GM19239 (cell line): ENCODE measurements around the gene ANAPC1.
"Not testable (repeated sequence)": the region's sequence is repeated elsewhere in the genome, so short reads cannot be mapped to it uniquely, and the experiment has no call there.

Experiments used
- DNase-seq: peaks from one replicate; pipeline ENCODE4 v3.0.0; 2011; ENCODE audit warnings: low spot score; ENCODE audit not compliant: insufficient read length
- FAIRE-seq: peaks from 2 replicates; lab custom pipeline; 2011; peaks lifted over from hg19 to GRCh38; lab: Jason Lieb, UNC

The ANAPC1 gene, protein sequence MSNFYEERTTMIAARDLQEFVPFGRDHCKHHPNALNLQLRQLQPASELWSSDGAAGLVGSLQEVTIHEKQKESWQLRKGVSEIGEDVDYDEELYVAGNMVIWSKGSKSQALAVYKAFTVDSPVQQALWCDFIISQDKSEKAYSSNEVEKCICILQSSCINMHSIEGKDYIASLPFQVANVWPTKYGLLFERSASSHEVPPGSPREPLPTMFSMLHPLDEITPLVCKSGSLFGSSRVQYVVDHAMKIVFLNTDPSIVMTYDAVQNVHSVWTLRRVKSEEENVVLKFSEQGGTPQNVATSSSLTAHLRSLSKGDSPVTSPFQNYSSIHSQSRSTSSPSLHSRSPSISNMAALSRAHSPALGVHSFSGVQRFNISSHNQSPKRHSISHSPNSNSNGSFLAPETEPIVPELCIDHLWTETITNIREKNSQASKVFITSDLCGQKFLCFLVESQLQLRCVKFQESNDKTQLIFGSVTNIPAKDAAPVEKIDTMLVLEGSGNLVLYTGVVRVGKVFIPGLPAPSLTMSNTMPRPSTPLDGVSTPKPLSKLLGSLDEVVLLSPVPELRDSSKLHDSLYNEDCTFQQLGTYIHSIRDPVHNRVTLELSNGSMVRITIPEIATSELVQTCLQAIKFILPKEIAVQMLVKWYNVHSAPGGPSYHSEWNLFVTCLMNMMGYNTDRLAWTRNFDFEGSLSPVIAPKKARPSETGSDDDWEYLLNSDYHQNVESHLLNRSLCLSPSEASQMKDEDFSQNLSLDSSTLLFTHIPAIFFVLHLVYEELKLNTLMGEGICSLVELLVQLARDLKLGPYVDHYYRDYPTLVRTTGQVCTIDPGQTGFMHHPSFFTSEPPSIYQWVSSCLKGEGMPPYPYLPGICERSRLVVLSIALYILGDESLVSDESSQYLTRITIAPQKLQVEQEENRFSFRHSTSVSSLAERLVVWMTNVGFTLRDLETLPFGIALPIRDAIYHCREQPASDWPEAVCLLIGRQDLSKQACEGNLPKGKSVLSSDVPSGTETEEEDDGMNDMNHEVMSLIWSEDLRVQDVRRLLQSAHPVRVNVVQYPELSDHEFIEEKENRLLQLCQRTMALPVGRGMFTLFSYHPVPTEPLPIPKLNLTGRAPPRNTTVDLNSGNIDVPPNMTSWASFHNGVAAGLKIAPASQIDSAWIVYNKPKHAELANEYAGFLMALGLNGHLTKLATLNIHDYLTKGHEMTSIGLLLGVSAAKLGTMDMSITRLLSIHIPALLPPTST (N-terminal part only)

DNA sequence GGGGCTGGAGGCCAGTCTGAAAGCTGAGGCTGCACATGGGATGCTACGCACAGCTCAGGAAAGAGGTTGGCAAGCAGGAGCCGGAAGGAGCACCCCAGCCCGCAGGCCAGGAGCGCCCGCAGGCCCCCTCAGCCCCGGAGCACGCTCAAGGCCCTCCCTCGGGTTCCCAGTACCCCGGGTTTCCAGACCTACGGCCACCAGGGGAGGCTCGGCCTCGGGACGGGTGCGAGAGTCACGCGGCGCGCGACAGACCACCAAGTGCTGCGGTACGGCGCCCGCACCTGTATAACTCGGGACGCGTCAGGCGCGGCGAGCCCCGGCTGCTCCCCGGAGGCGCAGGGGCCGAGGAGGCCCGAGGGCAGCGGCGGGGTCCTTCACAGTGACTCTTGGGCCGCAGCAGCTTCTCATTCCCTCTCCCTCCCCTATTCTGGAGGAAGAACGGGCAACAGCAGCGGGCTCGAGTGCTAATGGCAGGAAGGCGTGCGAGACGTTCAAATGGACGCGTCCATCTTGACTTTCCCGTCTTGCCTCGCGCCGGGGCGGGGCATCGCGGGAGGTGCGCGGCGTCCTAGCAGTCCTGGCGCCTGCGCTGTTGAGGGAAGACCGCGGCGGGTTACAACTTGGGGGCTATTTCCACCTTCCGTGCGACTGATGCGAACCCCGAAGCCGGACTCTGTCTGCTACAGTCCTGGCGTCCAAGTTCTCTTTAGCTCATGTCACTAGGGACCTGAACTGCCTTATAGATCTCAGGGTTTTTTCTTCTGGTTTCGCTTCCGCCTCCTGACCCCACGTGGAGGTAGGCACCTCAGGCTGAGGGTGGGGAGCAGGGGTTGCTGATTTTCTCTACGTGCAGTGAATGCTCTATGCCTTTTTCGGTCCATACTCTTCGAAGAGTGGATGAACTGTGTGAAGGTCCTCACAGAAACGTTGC is at the start of gene ANAPC1:
ANAPC1 (minus strand) TSS at position 533 of the 931 bp plus-strand sequence. CDS start 3,368 bp downstream, outside the sequence.
- FAIRE-seq, result peak; percentile 82
- peak; percentile 61 for DNase-seq

DNA sequence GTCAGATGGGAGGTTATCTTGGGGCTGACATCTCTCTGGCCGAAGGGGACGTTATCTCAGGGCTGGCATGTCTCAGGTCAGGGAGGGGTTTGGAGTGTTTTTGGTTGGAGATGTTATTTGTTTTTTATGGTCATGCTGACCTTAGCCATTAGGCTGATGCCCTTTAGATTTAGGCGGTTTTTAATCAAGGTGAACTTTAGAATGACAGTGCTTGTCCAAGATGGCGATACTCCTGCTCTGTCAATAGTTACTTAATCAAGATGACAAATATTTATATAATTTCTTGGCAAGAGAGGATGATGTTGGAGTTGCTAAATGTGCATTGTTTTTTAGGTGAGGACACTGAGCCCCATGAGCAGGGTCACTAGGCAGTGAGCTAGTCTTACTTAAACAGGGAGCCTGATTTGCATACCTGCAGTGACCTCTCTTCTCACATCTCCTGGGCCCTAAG is 48.9 kb upstream of the ANAPC1 start:
- no peak for DNase-seq
- no peak for FAIRE-seq

DNA sequence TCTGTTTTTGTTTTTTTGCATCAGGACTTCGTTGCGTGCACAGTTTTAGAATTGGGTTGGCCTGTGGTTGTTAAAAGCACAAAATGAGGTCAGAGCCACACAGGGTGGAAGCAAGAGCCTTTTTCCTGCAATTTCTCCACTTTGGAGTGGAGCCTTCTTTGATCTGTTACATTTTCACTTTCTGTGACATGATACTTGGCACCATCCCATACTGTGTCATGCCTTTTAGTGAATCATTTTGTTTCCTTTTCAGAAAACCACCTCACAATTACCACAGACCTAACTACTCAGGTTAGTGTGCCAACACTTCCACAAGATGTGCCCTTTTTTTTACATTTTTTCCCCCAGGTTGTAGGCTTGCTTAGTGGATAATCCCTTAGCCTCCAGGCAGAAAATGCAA is 46.9 kb upstream of the ANAPC1 start:
- DNase-seq, result no peak
- FAIRE-seq, result no peak

DNA sequence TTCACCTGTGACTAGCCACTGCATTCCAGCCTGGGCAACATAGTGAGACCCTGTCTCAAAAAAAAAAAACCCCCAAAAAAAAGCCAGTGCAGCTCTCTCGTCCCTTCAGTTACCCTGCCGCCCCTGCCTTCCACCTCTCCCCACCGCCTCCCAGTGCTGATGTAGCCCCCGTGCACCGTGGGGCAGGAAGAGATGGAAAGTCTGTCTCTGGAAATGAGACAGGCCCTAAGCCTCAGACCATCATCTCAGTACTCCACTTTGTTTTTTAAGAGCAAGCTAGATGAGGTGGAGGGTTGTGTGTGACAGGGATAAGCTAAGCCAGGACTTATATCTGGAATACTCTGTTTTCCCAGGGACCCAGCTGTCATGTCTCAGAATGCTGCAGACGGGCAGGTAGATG is 46.4 kb upstream of the ANAPC1 start:
- DNase-seq, result no peak
- FAIRE-seq, result no peak

DNA sequence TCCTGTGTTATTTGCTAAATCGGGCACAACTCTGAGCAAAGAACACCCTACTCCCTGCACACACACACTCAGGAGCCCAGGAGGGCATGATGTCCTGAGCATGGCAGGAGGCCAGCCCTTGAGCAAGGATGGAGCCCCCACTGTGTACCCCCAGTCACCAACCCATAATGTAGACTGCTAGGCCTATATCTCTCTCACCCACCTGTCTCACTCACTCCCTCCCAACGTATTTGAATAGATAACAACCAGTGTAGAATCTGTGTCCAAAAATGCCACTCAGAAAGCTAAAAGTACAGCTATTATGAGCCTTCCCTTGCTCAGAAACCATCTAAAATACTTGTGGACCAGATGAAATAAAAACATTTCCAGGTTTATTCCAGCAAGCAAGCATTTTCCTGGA is 43.7 kb upstream of the ANAPC1 start:
- FAIRE-seq (no peak), DNase-seq (no peak)

DNA sequence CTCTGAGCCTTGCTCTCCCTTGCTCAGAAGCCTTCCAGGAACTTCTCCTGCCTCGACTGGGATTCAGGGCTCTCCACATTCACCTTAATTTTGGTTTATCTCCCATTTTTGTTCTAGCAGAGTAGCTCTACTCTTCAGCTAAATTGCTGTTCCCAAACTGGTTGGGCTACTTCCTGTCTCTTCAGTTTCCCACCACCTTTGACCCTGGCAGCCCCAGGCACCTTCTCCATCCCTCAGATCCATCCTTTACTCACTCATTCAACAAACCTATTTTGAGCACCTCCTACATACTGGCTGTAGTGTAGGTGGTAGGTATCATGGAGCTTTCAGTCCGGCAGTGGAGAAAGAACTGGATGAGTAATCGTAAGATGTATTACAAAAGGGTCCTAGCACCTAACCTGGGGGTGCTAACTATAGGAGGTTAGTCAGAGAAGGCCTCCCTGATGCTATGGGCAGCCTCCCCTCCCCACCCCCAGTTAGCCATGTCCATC is 40.7 kb upstream of the ANAPC1 start:
- FAIRE-seq (no peak), DNase-seq (no peak)

DNA sequence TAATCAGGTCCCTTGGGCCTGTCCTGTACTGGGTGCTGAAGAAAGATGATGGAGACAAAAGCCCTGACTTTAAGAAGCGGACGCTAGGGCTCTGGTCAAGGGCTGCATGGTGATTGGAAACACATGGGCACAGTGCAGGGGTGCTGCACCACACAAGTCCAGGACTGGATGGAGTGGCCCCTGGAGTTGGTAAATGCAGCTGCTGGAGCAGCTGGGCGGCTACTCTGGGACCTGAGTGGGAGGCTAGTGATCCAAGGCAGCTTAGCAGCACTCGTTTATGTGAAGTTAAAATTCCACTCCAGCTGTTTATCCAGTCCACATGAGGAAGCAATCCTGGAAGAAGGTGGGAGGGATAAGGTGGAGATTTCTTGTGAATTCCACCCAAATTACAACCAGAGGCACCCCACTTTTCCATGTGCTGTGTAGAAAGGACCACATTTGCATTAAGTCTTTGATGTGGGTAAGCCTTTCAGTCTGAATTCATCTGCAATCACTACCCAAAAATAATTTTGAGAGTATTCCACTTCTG is 39.3 kb upstream of the ANAPC1 start:
- DNase-seq (no peak), FAIRE-seq (no peak)

DNA sequence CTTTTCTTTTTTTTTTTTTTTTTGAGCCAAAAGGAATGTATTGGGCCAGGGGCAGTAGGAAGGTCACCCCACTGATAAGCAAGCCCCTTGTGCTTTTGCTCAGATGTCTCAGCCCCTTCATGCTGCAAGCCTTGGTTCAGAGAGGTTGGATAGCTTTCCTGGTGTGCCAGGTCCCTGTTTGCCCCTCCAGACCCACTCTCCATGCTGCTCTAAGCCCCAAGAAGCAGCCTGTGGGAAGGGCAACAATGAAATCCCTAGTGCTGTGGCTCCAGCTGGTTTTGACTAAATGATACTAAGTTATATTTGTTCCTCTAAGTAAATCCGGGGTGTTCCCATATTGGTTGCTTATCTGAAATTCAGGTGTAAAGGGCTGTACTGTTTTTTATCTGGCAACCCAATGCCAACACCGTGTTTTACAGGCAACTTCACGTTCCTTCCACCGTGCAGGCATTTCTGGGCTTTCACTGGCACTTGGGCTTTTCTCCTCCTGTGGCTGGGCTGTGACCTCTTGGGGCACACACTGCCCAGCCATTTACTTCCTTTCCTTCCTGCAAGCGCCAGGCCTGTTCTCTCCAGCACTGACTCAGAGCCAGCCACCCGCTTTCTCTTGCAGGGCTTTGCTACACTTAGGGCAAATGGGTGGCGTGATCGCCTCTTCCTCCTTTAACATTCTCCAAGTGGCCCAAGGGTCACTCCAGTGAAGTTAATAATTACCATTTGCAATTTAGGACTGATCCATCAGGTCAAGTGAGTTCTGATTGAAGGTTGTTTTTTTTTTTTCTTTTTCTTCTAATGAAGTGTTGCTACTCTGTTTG is 36.0 kb upstream of the ANAPC1 start:
- no peak for DNase-seq
- no peak for FAIRE-seq

DNA sequence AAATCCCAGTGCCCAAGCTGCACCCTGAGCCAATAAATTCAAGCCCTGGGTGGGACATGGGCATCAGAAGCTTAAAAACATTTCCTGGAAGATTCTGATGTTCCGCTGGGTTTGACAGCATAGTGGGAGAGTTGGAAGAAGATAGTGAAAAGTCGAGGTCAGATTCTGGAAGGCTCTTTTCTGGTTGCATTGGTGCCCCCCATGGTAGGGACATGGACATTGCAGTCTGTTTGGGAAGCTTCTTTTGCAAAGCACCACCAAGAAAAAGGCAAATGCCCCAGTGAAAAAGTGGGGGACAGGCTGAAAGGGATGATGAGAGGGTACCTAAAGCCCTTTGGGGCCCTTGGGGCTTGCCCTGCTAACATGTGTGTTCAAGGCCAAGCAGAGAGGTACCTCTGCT is 35.4 kb upstream of the ANAPC1 start:
- no peak for FAIRE-seq
- no peak for DNase-seq

DNA sequence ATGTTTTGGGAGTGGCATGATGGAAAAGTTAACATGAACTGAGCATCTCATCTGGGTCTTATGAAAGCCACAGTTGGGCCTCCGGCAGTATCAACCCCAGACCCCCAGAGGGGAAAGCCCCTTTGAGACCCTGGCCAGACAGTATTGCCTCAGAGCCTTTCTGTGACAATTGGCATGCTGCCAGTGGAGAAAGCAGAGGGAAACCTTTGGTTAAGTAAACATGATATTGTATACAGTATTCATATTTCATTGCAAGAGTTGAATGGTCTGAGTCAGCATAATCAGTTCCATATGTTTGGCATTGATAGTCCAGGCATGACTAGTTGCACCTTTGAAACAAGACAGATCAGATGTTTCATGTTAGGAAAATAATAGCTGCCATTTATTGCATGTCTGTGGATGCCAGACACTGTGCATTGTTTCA is 34.4 kb upstream of the ANAPC1 start:
- DNase-seq (no peak), FAIRE-seq (no peak)

DNA sequence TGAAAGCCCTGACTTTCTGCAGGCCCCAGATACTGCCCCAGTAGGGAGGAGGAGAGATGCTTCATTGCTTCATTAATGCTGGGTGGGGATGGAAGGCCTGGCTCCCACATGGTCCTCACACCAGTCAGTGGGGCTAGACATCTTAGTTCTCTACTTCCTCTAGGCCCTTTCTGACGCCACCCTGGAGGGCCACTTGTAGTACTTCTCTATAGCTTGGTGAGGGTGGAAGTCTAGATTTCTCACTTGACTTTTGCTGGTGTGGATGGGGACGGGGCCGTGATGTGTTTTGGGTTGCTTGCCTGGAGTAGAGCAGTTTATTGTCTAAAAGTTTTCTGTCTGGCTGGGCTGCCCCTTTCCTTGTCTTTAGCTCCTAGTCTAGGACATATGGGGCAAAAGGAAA is 33.1 kb upstream of the ANAPC1 start:
- FAIRE-seq (no peak), DNase-seq (no peak)

DNA sequence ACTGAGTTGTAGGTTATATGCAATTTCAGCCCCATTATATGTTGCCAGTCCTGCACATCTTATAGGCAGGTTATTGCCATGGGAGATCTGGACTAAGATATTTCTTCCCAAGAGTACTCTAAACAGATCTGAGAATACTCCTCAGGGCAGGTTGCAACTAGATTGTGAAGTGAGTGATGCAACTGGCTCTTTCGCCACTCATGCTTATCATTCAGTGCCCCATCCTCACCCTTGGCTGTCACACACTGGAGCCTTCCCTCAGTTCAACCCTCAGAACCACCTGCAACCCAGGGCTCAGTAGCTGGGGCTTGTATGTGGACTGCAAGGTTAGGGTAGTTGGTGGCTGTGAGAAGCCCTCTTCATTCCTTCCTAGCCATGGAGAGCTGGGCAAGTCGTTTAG is 28.6 kb upstream of the ANAPC1 start:
- FAIRE-seq, result no peak

DNA sequence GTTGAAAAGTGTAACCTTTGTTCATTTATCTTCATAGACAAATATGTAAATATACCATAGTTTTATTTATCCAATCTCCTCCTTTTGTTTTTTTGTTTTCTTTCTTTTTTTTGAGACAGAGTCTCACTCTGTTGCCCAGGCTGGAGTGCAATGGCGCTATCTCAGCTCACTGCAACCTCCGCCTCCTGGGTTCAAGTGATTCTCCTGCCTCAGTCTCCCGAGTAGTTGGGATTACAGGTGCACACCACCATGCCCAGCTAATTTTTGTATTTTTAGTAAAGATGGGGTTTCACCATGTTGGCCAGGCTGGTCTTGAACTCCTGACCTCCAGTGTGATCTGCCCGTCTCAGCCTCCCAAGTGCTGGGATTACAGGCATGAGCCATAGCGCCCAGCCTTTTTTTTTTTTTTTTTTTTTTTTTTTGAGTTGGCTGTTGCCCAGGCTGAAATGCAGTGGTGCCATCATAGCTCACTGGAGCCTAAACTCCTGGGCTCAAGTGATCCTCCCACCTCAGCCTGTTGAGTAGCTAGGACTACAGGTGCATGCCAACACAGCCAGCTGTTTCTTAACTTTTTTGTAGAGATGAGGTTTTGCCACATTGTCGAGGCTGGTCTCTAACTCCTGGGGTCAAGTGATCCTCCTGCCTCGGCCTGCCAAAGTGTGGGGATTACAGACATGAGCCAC is 27.4 kb upstream of the ANAPC1 start:
- not testable (repeated sequence) for DNase-seq, FAIRE-seq

More for the DNA sequence above, 28.6 kb upstream of the ANAPC1 start:
- DNase-seq, result no peak

DNA sequence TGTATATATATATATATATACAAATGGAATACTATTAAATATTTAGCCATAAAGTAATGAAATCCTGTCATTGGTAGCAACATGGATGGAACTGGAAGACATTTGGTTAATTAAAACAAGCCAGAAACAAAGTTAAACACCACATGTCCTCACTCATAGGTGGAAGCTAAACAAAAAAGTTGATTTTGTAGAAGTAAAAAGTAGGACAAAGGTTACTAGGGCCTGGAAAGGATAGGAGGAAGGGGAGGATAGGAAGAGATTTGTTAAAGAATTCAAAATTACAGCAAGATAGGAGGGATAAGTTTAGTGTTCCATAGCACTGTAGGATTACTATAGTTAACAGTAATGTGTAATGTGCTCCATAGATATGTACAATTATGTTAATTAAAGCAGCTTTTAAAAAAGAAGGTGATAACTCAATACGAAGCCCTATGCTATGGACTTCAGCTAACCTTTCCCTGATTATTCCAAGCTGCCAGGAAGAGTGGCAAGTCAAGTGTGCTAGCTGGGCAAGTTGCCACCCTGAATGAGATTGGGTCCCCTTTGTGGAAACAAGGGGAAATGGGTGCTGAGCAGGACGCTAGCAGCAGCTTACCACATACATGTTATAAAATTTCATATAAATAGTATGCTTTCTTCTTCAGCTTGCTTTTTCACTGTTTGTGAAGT is 26.8 kb upstream of the ANAPC1 start:
- DNase-seq, result no peak
- FAIRE-seq, result no peak

DNA sequence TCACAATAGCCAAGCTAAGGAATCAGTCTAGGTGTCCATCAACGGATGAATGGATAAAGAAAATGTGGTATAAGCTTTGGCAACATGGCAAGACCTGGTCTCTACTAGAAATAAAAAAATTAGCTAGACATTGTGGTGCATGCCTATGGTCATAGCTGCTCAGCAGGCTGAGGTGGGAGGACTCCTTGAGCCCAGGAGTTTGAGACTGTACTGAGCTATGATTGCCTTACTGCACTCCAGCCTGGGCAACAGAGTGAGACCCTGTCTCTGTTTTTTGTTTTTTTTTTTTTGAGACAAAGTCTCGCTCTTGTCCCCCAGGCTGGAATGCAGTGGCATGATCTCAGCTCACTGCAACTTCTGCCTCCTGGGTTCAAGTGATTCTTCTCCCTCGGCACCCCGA is 26.0 kb upstream of the ANAPC1 start:
- DNase-seq, FAIRE-seq: not testable (repeated sequence)

DNA sequence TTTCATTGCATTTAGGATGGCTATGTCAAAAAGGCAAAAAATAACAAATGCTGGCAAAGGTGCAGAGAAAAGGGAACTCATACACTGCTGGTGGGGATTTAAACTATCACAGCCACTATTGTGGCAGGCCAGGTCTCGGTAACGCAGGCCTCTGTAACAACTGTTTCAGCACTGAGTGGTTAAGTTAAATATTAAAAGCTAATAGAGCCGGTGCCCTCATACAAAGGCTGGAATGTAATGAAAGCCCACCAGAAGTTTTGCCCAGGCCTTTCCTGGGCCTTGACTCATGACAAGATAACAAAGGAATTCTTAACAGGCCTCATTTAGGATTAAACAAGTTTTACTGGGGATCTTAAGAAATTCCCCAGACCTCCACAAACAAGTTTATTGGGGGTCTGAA is 25.1 kb upstream of the ANAPC1 start:
- FAIRE-seq (no peak), DNase-seq (no peak)

DNA sequence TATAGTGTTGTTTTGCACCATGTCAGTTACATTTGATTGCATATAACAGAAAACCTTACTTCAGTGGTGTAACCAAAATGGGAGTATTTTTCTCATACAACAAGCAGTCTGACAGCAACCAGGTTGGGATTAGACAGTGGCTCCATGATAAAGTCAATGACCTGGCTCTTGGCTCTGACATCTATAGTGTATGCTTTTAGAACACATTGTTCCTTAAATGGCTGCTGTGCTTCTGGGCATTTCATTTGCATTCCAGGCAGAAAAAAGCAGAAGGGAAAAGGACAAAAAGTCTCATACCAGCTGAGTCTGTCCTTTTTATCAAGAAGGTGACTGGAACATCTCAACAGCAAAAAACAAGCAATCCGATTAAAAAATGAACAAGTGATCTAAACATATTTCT is 24.6 kb upstream of the ANAPC1 start:
- no peak for DNase-seq
- no peak for FAIRE-seq
